Stimulated activated naive CD8-positive, alpha-beta T cell treated with anti-CD3 and anti-CD28 coated beads, Interleukin-15, Interleukin-2, amounts not matched to agents 100 ng/mL and 50 ng/mL, for 24 hours (primary cell): ENCODE results near the gene TMEM150B.

ENCODE experiments used
- H3K27ac Mint-ChIP-seq: one replicate; pipeline ENCODE4 v1.8.0; 2021; ENCODE audit warnings: mild to moderate bottlenecking, mixed read lengths
- H3K27me3 Mint-ChIP-seq: one replicate; pipeline ENCODE4 v1.8.0; 2021; ENCODE audit warnings: mixed read lengths
- H3K36me3 Mint-ChIP-seq: one replicate; pipeline ENCODE4 v1.8.0; 2021; ENCODE audit warnings: low read depth, mixed read lengths
- H3K4me1 Mint-ChIP-seq: one replicate; pipeline ENCODE4 v1.8.0; 2021; ENCODE audit warnings: low read depth, mixed read lengths
- H3K4me3 Mint-ChIP-seq: one replicate; pipeline ENCODE4 v1.8.0; 2021; ENCODE audit warnings: mild to moderate bottlenecking, mixed read lengths
- H3K9me3 Mint-ChIP-seq: one replicate; pipeline ENCODE4 v1.8.0; 2021; ENCODE audit warnings: mixed read lengths

TMEM150B gene

GRCh38 chr19:55272142-55272541 is 53.0 kb downstream of the TMEM150B start:
- no peaks in the 10 kb centered on the region for H3K27me3 Mint-ChIP-seq
- H3K9me3 Mint-ChIP-seq: no peaks in the 10 kb centered on the region
- no peak overlapping the region for H3K27ac Mint-ChIP-seq
- H3K4me1 Mint-ChIP-seq: peaks cover 13% of the 10 kb centered on the region
- H3K36me3 Mint-ChIP-seq: peaks cover 63% of the 10 kb centered on the region
- H3K4me3 Mint-ChIP-seq: no peak overlapping the region

GRCh38 chr19:55270172-55270942 is 54.8 kb downstream of the TMEM150B start:
- H3K4me3 Mint-ChIP-seq: no peak overlapping the region
- no peak overlapping the region for H3K27ac Mint-ChIP-seq
- no peaks in the 10 kb centered on the region for H3K27me3 Mint-ChIP-seq
- H3K4me1 Mint-ChIP-seq: peaks cover 5% of the 10 kb centered on the region
- peaks cover 59% of the 10 kb centered on the region for H3K36me3 Mint-ChIP-seq
- H3K9me3 Mint-ChIP-seq: peaks cover 8% of the 10 kb centered on the region

- H3K27ac Mint-ChIP-seq: no peak overlapping the region
Measured at GRCh38 chr19:55269299-55269698, 55.8 kb downstream of the TMEM150B start.

GRCh38 chr19:55266840-55267239 is 58.3 kb downstream of the TMEM150B start:
- H3K27me3 Mint-ChIP-seq: no peaks in the 10 kb centered on the region
- H3K9me3 Mint-ChIP-seq: peaks cover 8% of the 10 kb centered on the region
- no peak overlapping the region for H3K27ac Mint-ChIP-seq
- peaks cover 50% of the 10 kb centered on the region for H3K36me3 Mint-ChIP-seq
- H3K4me1 Mint-ChIP-seq: peaks cover 5% of the 10 kb centered on the region
- no peak overlapping the region for H3K4me3 Mint-ChIP-seq

More at GRCh38 chr19:55269299-55269698, 55.8 kb downstream of the TMEM150B start:
- Mint-ChIP-seq H3K27me3 (no peaks in the 10 kb centered on the region), H3K9me3 (peaks cover 8% of the 10 kb centered on the region), H3K36me3 (peaks cover 56% of the 10 kb centered on the region), H3K4me3 (no peak overlapping the region), H3K4me1 (peaks cover 5% of the 10 kb centered on the region)

- Mint-ChIP-seq H3K4me1 (peaks cover 5% of the 10 kb centered on the region), H3K27me3 (no peaks in the 10 kb centered on the region), H3K4me3 (no peak overlapping the region), H3K9me3 (peaks cover 8% of the 10 kb centered on the region), H3K27ac (peak overlapping the region; percentile 5), H3K36me3 (peaks cover 50% of the 10 kb centered on the region)
Measured at GRCh38 chr19:55266404-55266803, 58.7 kb downstream of the TMEM150B start.

- Mint-ChIP-seq H3K9me3 (peaks cover 8% of the 10 kb centered on the region), H3K4me1 (peaks cover 5% of the 10 kb centered on the region), H3K27ac (peak overlapping the region; percentile 5), H3K36me3 (peaks cover 48% of the 10 kb centered on the region), H3K4me3 (no peak overlapping the region), H3K27me3 (no peaks in the 10 kb centered on the region)
Measured at GRCh38 chr19:55265723-55266386, 59.3 kb downstream of the TMEM150B start.

- H3K9me3 Mint-ChIP-seq: peaks cover 8% of the 10 kb centered on the region
- peaks cover 9% of the 10 kb centered on the region for H3K4me1 Mint-ChIP-seq
- peaks cover 44% of the 10 kb centered on the region for H3K36me3 Mint-ChIP-seq
- H3K27ac Mint-ChIP-seq: no peak overlapping the region
- H3K27me3 Mint-ChIP-seq: no peaks in the 10 kb centered on the region
- H3K4me3 Mint-ChIP-seq: no peak overlapping the region
Measured at GRCh38 chr19:55265173-55265572, 60.0 kb downstream of the TMEM150B start.

GRCh38 chr19:55264531-55264930 is 60.6 kb downstream of the TMEM150B start:
- Mint-ChIP-seq H3K27ac (no peak overlapping the region), H3K9me3 (peaks cover 8% of the 10 kb centered on the region), H3K27me3 (no peaks in the 10 kb centered on the region), H3K36me3 (peaks cover 38% of the 10 kb centered on the region), H3K4me1 (peaks cover 16% of the 10 kb centered on the region), H3K4me3 (no peak overlapping the region)
